ENCODE results near the gene TMEM89.

- TF ChIP-seq CEBPB (IDR thresholded peaks at IDR 0.05; ENCODE audit: low read depth, low read length) (no peak), BHLHE40 (IDR thresholded peaks at IDR 0.05; ENCODE audit: low read depth, low read length) (no peak), POLR2A (IDR thresholded peaks at IDR 0.05; ENCODE audit: low read depth, low read length) (no peak), CTCF (conservative IDR thresholded peaks at IDR 0.05; ENCODE audit: low read depth, low read length) (no peak), MXI1 (IDR thresholded peaks at IDR 0.05; ENCODE audit: borderline replicate concordance, low read depth, low read length) (no peak), SMC3 (IDR thresholded peaks at IDR 0.05; ENCODE audit: low read depth, low read length) (no peak), MAFK (IDR thresholded peaks at IDR 0.05; ENCODE audit: low read depth, low read length) (no peak), FOS (IDR thresholded peaks at IDR 0.05; ENCODE audit: low read depth, low read length) (no peak), RAD21 (IDR thresholded peaks at IDR 0.05; ENCODE audit: low read length) (no peak), MAZ (IDR thresholded peaks at IDR 0.05; ENCODE audit: borderline replicate concordance, low read depth, low read length) (no peak), USF2 (IDR thresholded peaks at IDR 0.05; ENCODE audit: low read depth, low read length) (no peak), CHD1 (IDR thresholded peaks at IDR 0.05; ENCODE audit: low read depth, low read length) (no peak), ELK1 (IDR thresholded peaks at IDR 0.05; ENCODE audit: borderline replicate concordance, low read depth, low read length) (no peak), RFX5 (IDR thresholded peaks at IDR 0.05; ENCODE audit: low read depth, low read length) (no peak)
Observed at GRCh38 chr3:48650723-48651122, 29.2 kb upstream of the TMEM89 start.
